NCI-H2081 (cell line): Measurements from ENCODE around the gene SNRNP25.
"Not testable (repeated sequence)": the region's sequence is repeated elsewhere in the genome, so short reads cannot be mapped to it uniquely, and the experiment has no call there.

Experiments
- DNase-seq, 2 experiments: peaks; one replicate each; lab custom pipeline; 2025; lab: John Stamatoyannopoulos, UW

The SNRNP25 gene

GRCh38 chr16:42069-42457 lies 11.6 kb upstream of the SNRNP25 start:
- no peak for DNase-seq

- DNase-seq, result no peak
Observed at GRCh38 chr16:42691-43090, 10.9 kb upstream of the SNRNP25 start.

- no peak for DNase-seq
Observed at GRCh38 chr16:43294-43693, 10.3 kb upstream of the SNRNP25 start.

GRCh38 chr16:44655-45054 lies 9.0 kb upstream of the SNRNP25 start:
- DNase-seq, result no peak

GRCh38 chr16:45454-45853 lies 8.2 kb upstream of the SNRNP25 start:
- DNase-seq, result peak in 1 of 2 experiments; percentile 61

- not testable (repeated sequence) for DNase-seq
Observed at GRCh38 chr16:46510-46909, 7.1 kb upstream of the SNRNP25 start.

- DNase-seq, result no peak
Observed at GRCh38 chr16:47234-47633, 6.4 kb upstream of the SNRNP25 start.

GRCh38 chr16:50769-51591 lies 2.6 kb upstream of the SNRNP25 start:
- DNase-seq, result peak in 1 of 2 experiments; percentile 25

- no peak for DNase-seq
Observed at GRCh38 chr16:54237-54581, 581 bp downstream of the SNRNP25 start.

- no peak for DNase-seq
Observed at GRCh38 chr16:55571-56136, 2.0 kb downstream of the SNRNP25 start.

- no peak for DNase-seq
Observed at GRCh38 chr16:56231-56927, 2.8 kb downstream of the SNRNP25 start.

- DNase-seq, result no peak
Observed at GRCh38 chr16:57711-58110, 4.1 kb downstream of the SNRNP25 start.

- no peak for DNase-seq
Observed at GRCh38 chr16:58491-59439, 5.1 kb downstream of the SNRNP25 start.

GRCh38 chr16:59440-60059 lies 5.9 kb downstream of the SNRNP25 start:
- DNase-seq, result no peak

- no peak for DNase-seq
Observed at GRCh38 chr16:60166-60565, 6.5 kb downstream of the SNRNP25 start.

GRCh38 chr16:60929-61878 lies 7.6 kb downstream of the SNRNP25 start:
- peak; percentile 24 to 55 for DNase-seq

GRCh38 chr16:61879-62281 lies 8.3 kb downstream of the SNRNP25 start:
- DNase-seq, result no peak

- DNase-seq, result no peak
Observed at GRCh38 chr16:62283-62967, 8.8 kb downstream of the SNRNP25 start.

GRCh38 chr16:62968-63391 lies 9.4 kb downstream of the SNRNP25 start:
- DNase-seq, result no peak

- no peak for DNase-seq
Observed at GRCh38 chr16:63466-63865, 9.8 kb downstream of the SNRNP25 start.
